GM21390 (cell line): ENCODE measurements around the gene CACFD1.

ENCODE experiments used
- ATAC-seq: cut with Tn5 transposase; IDR thresholded peaks from one replicate; pipeline ENCODE4 v1.9.1; 2021; ENCODE audit not compliant: unreplicated experiment

Gene CACFD1

DNA sequence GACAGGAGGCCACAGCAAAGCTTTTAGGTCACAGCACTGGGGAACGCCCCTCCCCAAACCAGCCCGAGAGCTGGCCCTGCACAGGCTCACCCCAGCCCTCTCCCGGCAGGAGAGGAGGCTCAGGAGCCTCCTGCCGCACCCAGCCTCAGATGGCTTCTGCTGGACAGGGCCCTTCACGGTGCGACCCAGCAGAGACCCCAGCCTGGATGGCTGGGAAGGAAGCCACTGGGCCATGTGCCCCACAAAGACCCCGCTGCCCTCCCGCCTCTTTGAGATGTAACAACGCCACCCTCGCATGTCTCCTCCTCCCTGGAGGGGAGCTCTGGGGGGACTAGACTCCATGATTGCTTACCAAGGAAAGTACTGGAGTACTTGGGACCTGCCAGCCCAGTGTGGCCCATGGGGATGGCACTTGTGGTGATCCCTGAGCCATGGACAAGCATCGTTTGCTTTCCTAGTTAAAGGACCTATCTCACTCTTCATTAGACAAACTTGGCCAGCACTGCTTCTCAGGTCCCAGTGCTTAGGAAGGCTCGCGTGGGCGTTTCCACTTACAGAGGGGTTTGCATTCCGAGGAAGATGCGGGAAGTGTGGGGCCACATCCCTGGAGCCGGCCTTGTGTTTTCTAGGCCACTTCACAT is 56.0 kb downstream of the CACFD1 start:
- ATAC-seq: no peak

DNA sequence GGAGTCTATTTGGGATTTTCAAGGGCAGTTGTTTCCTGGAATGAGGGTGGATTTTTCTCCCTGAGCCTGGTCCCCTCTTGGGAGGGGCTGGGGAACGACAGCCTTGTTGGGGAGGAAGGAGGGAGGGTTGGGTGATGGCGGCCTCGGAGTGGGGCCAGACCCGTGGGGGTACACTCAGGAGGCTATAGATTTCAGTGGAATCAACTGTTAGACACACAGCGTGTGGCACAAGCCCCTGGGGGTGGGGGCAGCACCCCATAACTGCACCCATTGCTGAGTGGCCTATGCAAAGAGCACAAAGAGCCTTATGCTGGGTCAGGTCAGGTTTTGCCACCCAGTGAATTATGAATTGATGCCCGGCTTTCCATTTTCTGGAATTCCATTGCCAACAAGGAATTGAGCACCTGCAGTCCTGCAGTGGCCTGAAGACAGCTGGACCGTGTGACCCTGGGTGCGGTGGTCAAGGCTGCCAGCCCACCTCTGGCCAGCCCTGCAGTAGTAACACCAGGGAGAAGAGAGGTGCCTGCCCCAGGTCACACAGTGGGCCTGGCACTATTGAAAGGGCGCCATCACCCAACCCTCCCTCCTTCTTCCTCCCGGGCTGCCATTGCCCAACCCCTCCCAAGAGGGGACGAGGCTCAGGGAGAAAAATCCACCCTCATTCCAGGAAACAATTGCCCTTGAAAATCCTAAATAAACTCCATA is 56.6 kb downstream of the CACFD1 start:
- ATAC-seq: no peak

DNA sequence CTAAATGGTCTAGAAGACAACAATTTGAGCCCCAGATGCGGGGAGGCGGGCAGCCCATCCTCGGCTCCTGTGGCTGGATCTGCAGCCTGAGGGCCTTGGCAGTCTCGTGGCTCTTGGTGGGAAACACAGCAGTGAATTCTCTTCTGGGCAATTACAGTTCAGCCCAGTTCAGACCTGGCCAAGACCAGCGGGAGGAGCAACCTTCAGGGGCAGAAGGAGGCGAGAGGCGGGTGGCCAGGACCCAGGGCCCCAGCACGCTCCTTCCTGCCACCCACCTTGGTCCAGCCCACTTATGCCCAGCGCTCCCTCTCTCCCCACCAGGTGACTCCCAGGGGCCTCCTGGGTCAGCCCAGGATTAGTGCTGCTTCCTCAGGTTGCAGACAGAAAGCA is 57.2 kb downstream of the CACFD1 start:
- ATAC-seq: no peak

- no peak for ATAC-seq
These were observed 57.9 kb downstream of the CACFD1 start for GRCh38 chr9:133517711-133518110.

GRCh38 chr9:133518200-133518599 is 58.4 kb downstream of the CACFD1 start:
- ATAC-seq: no peak

DNA sequence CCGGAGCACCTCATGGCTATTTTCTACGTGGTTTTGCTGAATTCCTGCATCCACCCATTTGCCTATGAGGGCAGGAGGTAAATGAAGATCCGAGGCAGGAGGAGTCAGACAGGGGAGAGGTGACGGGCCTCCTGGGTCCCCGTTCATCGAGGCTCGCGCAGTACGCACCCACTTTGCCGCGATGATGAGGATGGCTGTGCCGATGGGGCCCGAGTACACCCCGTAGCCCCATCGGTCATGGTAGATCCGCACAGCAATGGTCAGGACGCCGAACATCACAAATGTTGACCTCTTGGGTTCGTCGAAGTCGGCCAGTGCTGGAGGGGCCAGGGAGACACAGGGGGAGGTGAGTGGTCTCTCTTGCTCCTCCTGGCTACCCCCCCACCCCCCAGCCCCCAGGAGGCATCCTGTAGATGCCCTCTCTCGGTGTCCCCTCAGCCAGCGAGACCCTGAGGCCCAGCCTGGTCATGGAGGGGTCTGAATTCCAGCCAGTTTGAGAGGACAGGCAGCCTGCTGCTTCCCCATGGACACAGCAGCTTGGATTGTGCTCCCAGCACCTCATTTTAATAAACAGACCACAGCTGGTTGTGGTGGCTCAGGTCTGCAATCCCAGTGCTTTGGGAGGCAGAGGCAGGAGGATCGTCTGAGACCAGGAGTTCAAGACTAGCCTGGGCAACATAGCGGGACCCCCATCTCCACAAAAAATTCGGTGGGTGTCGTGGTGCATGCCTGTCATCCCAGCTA is 59.1 kb downstream of the CACFD1 start:
- no peak for ATAC-seq

GRCh38 chr9:133519693-133520092 is 59.9 kb downstream of the CACFD1 start:
- ATAC-seq: no peak

DNA sequence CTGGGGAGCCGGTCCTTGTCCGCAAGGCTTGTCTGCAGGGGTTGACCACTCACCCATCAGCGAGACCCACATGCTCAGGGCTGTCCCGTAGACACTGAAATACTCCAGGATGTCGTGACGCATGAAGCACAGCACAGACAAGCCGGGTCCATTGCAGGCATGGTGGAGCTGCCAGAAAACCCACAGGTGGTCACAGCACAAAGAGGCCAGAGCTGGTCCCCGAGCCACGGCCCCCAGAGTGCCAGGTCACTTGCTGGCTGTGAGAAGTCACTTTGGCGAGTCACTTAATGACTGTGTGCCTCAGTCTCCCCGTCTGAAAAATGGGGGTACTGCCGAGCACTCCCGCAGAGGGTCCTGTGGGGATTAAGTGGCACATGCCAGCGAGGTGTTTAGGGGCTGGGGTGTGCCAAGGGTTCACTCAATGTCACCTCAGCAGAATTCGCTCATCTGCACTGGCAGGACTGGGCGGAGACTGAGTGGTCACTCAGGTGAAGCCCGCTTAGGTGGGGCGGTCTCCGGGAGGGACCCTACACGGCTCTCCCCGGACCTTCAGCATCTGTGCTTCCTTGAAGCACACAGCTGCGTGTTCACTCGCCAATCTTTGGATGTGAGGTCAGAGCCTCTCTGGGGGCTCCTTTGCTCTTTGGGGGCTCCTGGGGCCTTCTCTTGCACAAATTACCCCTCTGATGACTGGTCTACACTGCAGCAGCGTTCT is 60.5 kb downstream of the CACFD1 start:
- ATAC-seq: no peak
